Karpas-422 (cell line): Measurements from ENCODE around the gene CPLANE1. TPM values are rescaled to one million over a fixed set of nuclear protein-coding genes. Genes with fewer than 3 reads are reported as not detected.
"Not testable (repeated sequence)": the region's sequence is repeated elsewhere in the genome, so short reads cannot be mapped to it uniquely, and the experiment has no call there.

ENCODE experiments used
- DNase-seq: peaks from one replicate; pipeline ENCODE4 v3.0.0-alpha.2; 2015
- H2AFZ ChIP-seq: fragments of 200-600 bp; sonication (generic); 2 replicates; pipeline ENCODE4 v1.6.1; 2014; ENCODE audit warnings: antibody characterized with exemption, low read length, mixed read lengths
- H3K27ac ChIP-seq: fragments of 200-600 bp; sonication (generic); 2 replicates; pipeline ENCODE4 v1.5.1; 2014; ENCODE audit warnings: mild to moderate bottlenecking, low read length, moderate library complexity
- H3K27me3 ChIP-seq: fragments of 200-600 bp; sonication (generic); 2 replicates; pipeline ENCODE4 v1.6.1; 2014; ENCODE audit warnings: low read length, mixed read lengths
- H3K36me3 ChIP-seq: fragments of 200-600 bp; sonication (generic); 2 replicates; pipeline ENCODE4 v1.6.1; 2014; ENCODE audit warnings: low read length, mixed read lengths; ENCODE audit not compliant: insufficient read depth
- H3K4me1 ChIP-seq: fragments of 200-600 bp; sonication (generic); 2 replicates; pipeline ENCODE4 v1.6.1; 2014; ENCODE audit warnings: mild to moderate bottlenecking, low read length, mixed read lengths
- H3K4me2 ChIP-seq: fragments of 200-600 bp; sonication (generic); 2 replicates; pipeline ENCODE4 v1.6.1; 2014; ENCODE audit warnings: low read length, low read depth, mild to moderate bottlenecking; ENCODE audit not compliant: poor library complexity, severe bottlenecking
- H3K4me3 ChIP-seq: fragments of 200-600 bp; sonication (generic); 2 replicates; pipeline ENCODE4 v1.5.1; 2014; ENCODE audit warnings: mild to moderate bottlenecking, antibody characterized with exemption, low read length, mixed read lengths
- H3K79me2 ChIP-seq: fragments of 200-600 bp; sonication (generic); 2 replicates; pipeline ENCODE4 v1.6.1; 2014; ENCODE audit warnings: mild to moderate bottlenecking, low read length, mixed read lengths
- H3K9ac ChIP-seq: fragments of 200-600 bp; sonication (generic); 2 replicates; pipeline ENCODE4 v1.6.0; 2014; ENCODE audit warnings: low read length
- H3K9me2 ChIP-seq: fragments of 200-600 bp; sonication (generic), shearing (Covaris generic); replicated peaks from 2 replicates; pipeline ENCODE4 v1.6.0; 2014; ENCODE audit warnings: mild to moderate bottlenecking, low read length, moderate library complexity; ENCODE audit not compliant: insufficient read depth
- H3K9me3 ChIP-seq: fragments of 300-700, 200-600 bp; sonication (generic); 2 replicates; pipeline ENCODE4 v1.6.1; 2014; ENCODE audit warnings: low read length, mixed read lengths
- H4K20me1 ChIP-seq: fragments of 200-600 bp; sonication (generic); 2 replicates; pipeline ENCODE4 v1.6.1; 2014; ENCODE audit warnings: mild to moderate bottlenecking, antibody characterized with exemption, low read length, low read depth; ENCODE audit not compliant: insufficient read depth
- total RNA-seq: library from RNA; depleted of rRNA; stranded (reverse); fragments of >200 nt; shearing (Covaris generic); gene quantifications from 2 replicates; pipeline ENCODE4 v1.2.3, GENCODE V29; 2014; ENCODE audit warnings: low replicate concordance

Gene CPLANE1
- total RNA-seq, 1 experiment from 2014 or later, result 0.04 TPM

DNA sequence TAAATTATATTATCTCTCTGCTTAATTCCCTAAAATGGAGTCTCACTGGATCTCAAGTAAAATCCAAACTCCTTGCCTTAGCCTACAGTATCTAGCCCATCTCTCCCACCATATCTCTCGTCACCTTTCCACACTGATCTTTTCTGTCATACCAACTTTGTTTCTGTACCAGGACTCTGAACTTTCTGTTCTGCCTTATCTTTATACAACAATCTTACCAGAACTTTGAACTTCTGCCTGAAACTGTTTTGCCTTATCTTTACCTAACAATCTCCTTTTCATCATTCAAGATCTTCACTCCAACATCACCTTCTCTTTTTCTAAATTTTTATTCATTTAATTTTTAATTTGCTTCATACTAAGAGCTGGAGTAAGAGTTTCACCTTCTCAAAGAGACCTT is 139.0 kb downstream of the CPLANE1 start:
- Histone ChIP-seq H3K4me2 (no peak overlapping the region), H3K27me3 (no peaks in the 10 kb centered on the region), H4K20me1 (no peaks in the 10 kb centered on the region), H3K4me1 (no peaks in the 10 kb centered on the region), H3K9me2 (no peaks in the 10 kb centered on the region), H3K9me3 (no peaks in the 10 kb centered on the region), H3K36me3 (no peaks in the 10 kb centered on the region), H3K9ac (no peak overlapping the region), H3K79me2 (no peaks in the 10 kb centered on the region), H3K27ac (no peak overlapping the region), H3K4me3 (no peak overlapping the region), H2AFZ (no peak overlapping the region)
- DNase-seq, result no peak

DNA sequence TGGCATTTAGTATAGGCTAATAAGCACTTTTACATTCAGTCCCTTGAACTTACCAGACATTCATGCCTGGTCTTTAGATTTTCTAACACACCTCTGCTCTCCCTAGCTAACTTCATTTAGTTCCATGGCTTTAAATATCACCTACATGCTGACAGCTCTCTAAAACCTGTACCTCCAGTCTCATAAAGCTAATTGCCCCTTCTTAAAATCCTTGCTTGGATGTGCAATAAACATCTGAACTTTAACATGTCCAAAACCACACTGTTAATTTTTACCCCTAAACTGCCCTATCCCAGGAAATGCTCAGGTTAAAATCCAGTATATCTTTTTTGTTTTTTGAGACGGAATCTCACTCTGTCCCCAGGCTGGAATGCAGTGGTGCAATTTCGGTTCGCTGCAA is 139.8 kb downstream of the CPLANE1 start:
- no peak overlapping the region for H3K4me2 ChIP-seq
- no peaks in the 10 kb centered on the region for H3K4me1 ChIP-seq
- no peak overlapping the region for H3K27ac ChIP-seq
- H3K36me3 ChIP-seq, result no peaks in the 10 kb centered on the region
- no peaks in the 10 kb centered on the region for H3K79me2 ChIP-seq
- H3K9me3 ChIP-seq, result no peaks in the 10 kb centered on the region
- no peak for DNase-seq
- H4K20me1 ChIP-seq, result no peaks in the 10 kb centered on the region
- H2AFZ ChIP-seq, result no peak overlapping the region
- no peaks in the 10 kb centered on the region for H3K9me2 ChIP-seq
- no peak overlapping the region for H3K9ac ChIP-seq
- no peak overlapping the region for H3K4me3 ChIP-seq
- no peaks in the 10 kb centered on the region for H3K27me3 ChIP-seq

DNA sequence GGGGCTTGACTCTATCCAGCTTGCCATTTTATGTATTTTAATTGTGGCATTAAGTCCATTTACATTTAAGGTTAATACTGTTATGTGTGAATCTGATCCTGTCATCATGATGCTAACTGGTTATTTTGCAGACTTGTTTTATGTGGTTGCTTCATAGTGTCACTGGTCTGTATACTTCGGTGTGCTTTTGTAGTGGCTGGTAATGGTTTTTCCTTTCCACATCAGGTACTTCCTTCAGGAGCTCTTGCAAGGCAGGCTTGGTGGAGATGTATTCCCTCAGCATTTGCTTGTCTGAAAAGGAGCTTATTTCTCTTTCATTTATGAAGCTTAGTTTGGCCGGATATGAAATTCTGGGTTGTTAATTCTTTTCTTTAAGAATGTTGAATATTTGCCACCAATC is 145.9 kb downstream of the CPLANE1 start:
- H2AFZ ChIP-seq, result no peak overlapping the region
- H3K36me3 ChIP-seq, result no peaks in the 10 kb centered on the region
- H3K27ac ChIP-seq, result no peak overlapping the region
- no peaks in the 10 kb centered on the region for H3K27me3 ChIP-seq
- no peaks in the 10 kb centered on the region for H3K79me2 ChIP-seq
- DNase-seq, result no peak
- no peaks in the 10 kb centered on the region for H4K20me1 ChIP-seq
- no peaks in the 10 kb centered on the region for H3K9me3 ChIP-seq
- H3K9ac ChIP-seq, result no peak overlapping the region
- H3K4me1 ChIP-seq, result no peaks in the 10 kb centered on the region
- H3K4me2 ChIP-seq, result no peak overlapping the region
- H3K9me2 ChIP-seq, result no peaks in the 10 kb centered on the region
- no peak overlapping the region for H3K4me3 ChIP-seq

DNA sequence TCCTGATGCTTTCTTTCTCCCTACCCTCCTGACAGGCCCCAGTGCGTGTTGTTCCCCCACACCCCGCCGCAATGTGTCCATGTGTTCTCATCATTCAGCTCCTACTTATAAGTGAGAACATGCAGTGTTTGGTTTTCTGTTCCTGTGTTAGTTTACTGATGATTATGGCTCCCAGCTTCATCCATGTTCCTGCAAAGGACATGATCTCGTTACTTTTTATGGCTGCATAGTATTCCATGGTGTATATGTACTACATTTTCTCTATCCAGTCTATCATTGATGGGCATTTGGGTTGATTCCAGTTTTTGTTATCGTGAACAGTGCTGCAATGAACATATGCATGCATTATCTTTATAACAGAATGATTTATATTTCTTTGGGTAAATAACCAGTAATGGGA is 149.9 kb downstream of the CPLANE1 start:
- not testable (repeated sequence) for H3K79me2 ChIP-seq, H3K27ac ChIP-seq, H3K4me1 ChIP-seq, H4K20me1 ChIP-seq, H3K27me3 ChIP-seq, DNase-seq, H3K9me2 ChIP-seq, H3K9ac ChIP-seq, H2AFZ ChIP-seq, H3K9me3 ChIP-seq, H3K4me3 ChIP-seq, H3K36me3 ChIP-seq, H3K4me2 ChIP-seq

DNA sequence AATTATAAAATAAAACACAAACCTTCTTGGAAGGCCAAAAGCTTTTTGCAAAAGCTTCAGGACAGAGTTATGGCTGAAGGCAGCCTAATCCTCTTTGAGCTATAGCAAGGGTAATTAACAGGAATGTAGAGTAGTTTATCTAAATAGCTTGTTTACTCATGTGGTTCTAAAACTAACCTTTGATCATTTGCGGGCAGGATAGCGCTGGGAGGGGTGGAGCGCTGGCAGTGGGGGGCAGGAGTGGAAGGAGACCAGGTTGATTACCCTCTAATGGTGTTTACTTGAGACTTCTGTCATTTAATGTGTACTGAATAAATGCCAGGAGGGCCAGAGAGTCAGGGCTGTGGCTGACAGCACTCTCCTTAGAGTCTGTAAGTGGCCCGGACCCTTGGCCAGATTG is 155.4 kb downstream of the CPLANE1 start:
- H3K27ac ChIP-seq, H3K4me3 ChIP-seq, H3K79me2 ChIP-seq, H3K4me2 ChIP-seq, H3K9ac ChIP-seq, H2AFZ ChIP-seq, H3K27me3 ChIP-seq, H3K9me2 ChIP-seq, H4K20me1 ChIP-seq, H3K4me1 ChIP-seq, H3K36me3 ChIP-seq, DNase-seq, H3K9me3 ChIP-seq: not testable (repeated sequence)

DNA sequence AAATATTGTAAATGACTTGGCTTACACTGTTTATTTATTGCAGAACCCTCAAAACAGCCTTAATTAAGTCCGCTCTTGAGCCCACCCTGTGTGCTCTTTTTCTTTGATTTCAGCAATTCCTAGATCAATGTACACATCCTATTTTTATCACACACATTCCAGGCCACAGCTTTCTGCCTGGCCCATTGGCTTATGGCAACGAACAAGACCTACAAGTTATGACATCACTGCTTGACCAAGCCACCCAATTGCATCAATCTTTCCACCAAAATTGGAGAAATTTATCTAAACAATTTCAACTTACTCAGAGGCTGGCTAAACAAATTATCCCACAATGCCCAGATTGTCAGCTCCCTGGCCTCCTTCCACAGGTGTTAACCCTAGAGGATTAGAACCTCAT is 158.4 kb downstream of the CPLANE1 start:
- H3K27ac ChIP-seq, result no peak overlapping the region
- no peak overlapping the region for H3K9ac ChIP-seq
- no peaks in the 10 kb centered on the region for H3K36me3 ChIP-seq
- no peak overlapping the region for H3K4me3 ChIP-seq
- H3K4me2 ChIP-seq, result no peak overlapping the region
- no peaks in the 10 kb centered on the region for H3K9me3 ChIP-seq
- no peaks in the 10 kb centered on the region for H3K79me2 ChIP-seq
- no peaks in the 10 kb centered on the region for H3K4me1 ChIP-seq
- no peak for DNase-seq
- H4K20me1 ChIP-seq, result no peaks in the 10 kb centered on the region
- H2AFZ ChIP-seq, result no peak overlapping the region
- H3K9me2 ChIP-seq, result no peaks in the 10 kb centered on the region
- H3K27me3 ChIP-seq, result no peaks in the 10 kb centered on the region

DNA sequence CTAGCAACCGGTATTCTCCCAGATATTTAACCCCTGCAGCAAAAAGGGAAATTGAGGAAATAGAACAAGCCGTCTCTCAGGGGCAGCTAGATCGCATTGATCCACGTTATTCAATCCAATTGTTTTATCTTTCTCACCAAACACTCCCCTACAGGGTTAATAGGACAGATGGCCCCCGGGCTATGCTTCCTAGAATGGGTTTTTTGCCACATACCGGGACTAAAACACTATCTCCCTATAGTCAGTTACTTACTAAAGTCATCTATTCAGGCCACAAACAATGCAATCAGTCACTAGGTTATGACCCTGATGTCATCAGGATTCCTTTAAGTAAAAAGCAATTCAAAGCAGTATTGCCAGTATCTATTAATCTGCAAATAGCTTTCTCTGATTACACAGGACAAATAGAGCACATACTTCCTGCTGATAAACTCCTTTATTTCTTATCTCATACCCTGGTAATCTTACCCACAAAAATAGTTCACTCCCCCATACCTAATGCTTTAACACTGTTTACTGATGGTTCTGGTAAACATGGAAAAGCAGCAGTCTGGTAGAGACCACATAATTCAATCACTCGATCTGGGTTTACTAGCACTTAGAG is 159.0 kb downstream of the CPLANE1 start:
- DNase-seq, result no peak
- no peaks in the 10 kb centered on the region for H3K9me2 ChIP-seq
- H3K79me2 ChIP-seq, result no peaks in the 10 kb centered on the region
- H3K4me2 ChIP-seq, result no peak overlapping the region
- H3K9me3 ChIP-seq, result no peaks in the 10 kb centered on the region
- no peak overlapping the region for H3K27ac ChIP-seq
- no peaks in the 10 kb centered on the region for H3K4me1 ChIP-seq
- no peak overlapping the region for H3K4me3 ChIP-seq
- no peaks in the 10 kb centered on the region for H3K36me3 ChIP-seq
- H3K9ac ChIP-seq, result no peak overlapping the region
- H4K20me1 ChIP-seq, result no peaks in the 10 kb centered on the region
- H2AFZ ChIP-seq, result no peak overlapping the region
- no peaks in the 10 kb centered on the region for H3K27me3 ChIP-seq

DNA sequence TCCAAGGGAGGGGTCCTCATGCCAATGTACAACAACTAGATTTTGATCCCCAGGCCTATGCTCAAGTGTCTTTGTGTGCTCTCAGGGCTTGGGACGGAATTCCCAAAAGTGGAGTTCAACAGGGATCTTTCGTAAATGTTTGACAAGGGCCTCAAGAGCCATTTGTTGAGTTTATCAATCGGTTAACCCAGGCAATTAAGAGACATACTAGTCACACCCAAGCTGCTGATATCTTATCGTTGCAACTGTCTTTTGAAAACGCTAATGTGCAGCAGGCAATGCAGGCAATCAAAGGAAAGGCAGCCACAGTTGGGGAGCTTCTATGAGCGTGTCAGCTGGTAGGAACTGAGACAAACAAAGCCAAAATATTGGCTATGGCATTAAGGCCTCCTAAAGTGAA is 161.2 kb downstream of the CPLANE1 start:
- H3K9me2 ChIP-seq, result no peaks in the 10 kb centered on the region
- H3K27ac ChIP-seq, result no peak overlapping the region
- H3K4me3 ChIP-seq, result no peak overlapping the region
- no peaks in the 10 kb centered on the region for H3K4me1 ChIP-seq
- no peaks in the 10 kb centered on the region for H3K9me3 ChIP-seq
- no peaks in the 10 kb centered on the region for H4K20me1 ChIP-seq
- H3K9ac ChIP-seq, result no peak overlapping the region
- H3K36me3 ChIP-seq, result no peaks in the 10 kb centered on the region
- DNase-seq, result no peak
- no peak overlapping the region for H2AFZ ChIP-seq
- H3K4me2 ChIP-seq, result no peak overlapping the region
- no peaks in the 10 kb centered on the region for H3K79me2 ChIP-seq
- no peaks in the 10 kb centered on the region for H3K27me3 ChIP-seq
